K562 (cell line): ENCODE measurements around the gene HOXB6. TPM values are rescaled to one million over a fixed set of nuclear protein-coding genes. Genes with fewer than 3 reads are reported as not detected.

Source experiments
- CHD7 ChIP-seq: fragments of 200-600 bp; sonication (generic); IDR thresholded peaks from one replicate; pipeline ENCODE4 v1.6.1; 2012; ENCODE audit warnings: mild to moderate bottlenecking, low read depth, low read length, inconsistent platforms
- GTF2B ChIP-seq: IDR thresholded peaks from 2 replicates; pipeline ENCODE4 v1.6.1; 2011; ENCODE audit not compliant: insufficient read length; ENCODE audit errors: extremely low read depth
- NCOA1 ChIP-seq: fragments of 450-650 bp; IDR thresholded peaks from 2 replicates; pipeline ENCODE4 v1.6.1; 2016; ENCODE audit warnings: low read depth
- PTTG1 ChIP-seq: fragments of 450-650 bp; IDR thresholded peaks from 2 replicates; pipeline ENCODE4 v1.6.1; 2016; ENCODE audit warnings: low read depth, mild to moderate bottlenecking, missing genetic modification characterization, missing compliant biosample characterization
- SMARCA4 ChIP-seq: fragments of 450-650 bp; IDR thresholded peaks from 2 replicates; pipeline ENCODE4 v1.6.1; 2016
- ZNF318 ChIP-seq, 2 experiments: fragments of 450-650 bp; IDR thresholded peaks; 2 replicates each; pipeline ENCODE4 v1.6.1; 2016; ENCODE audit warnings: mild to moderate bottlenecking in 2 of 2, borderline replicate concordance in 1 of 2, low read depth in 1 of 2, moderate library complexity in 1 of 2
- polyA plus RNA-seq, 8 experiments: library from polyadenylated mRNA; depleted of rRNA in 4 of 8; stranded (reverse) in 5 of 8; unstranded in 3 of 8; fragments of >200 nt; fragmentation: Nextera tagmentation in 2 of 8; fragmentation: Illumina TruSeq in 1 of 8; extraction: Ambion mirVana in 2 of 8; extraction: Trizol in 1 of 8; gene quantifications; 2 replicates each; pipeline versions ENCODE4 v1.2.1 to v1.2.3, GENCODE V29; 2011 to 2014; ENCODE audit warnings: inconsistent platforms in 1 of 8, missing spikeins in 1 of 8
- total RNA-seq, 7 experiments: library from RNA; depleted of rRNA in 6 of 7; stranded (reverse); fragments of >200 nt in 6 of 7; fragmentation: Illumina TruSeq in 2 of 7; extraction: Trizol in 2 of 7; gene quantifications; 2 replicates each; pipeline versions ENCODE4 v1.2.1 to v1.2.3, GENCODE V29; 2011 to 2021; ENCODE audit warnings: low replicate concordance in 1 of 7

Gene HOXB6
- total and polyA plus RNA-seq, 9 of the 15 experiments (the other 6 are each of a cell fraction or from before 2014, with no cell fraction given) = 1.2 to 14.8 (median 4.9) TPM

DNA sequence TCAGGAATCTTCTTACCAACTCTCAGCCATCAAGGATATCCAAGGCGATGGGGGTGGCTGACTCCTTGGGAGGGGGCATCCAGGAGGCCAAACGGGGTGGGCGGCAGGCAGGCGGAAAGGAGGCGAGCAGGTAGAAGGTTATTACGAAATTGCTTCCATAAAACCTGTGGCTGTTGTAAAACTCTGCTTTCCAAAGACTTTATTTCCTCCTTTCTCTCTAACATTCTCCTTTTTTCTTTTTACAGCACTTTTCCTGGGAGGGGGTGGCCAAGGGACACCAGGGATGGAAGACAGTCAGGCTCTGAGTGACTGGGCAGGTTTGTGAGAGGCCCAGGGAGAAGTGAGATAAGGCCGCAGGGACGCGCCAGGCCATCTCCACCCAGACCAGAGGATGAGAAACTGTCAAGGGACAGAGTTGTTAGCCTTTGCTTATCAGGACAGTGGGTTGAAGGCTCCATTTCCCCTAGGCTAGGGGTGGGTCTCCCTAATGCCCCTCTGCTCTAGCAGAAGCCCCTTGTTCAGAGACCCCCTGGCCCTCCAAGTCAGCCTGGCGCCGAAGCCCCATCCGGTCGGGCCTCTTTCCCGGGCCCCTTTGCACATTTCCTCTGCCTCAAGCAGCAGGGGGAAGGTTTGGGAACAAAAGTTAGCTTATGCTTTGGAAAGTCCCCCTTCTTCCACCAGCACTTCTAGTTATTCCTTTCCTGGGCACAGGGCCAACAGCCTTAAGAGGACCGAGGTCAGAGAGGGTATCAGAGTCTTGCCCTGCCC is 26.3 kb upstream of the HOXB6 start (continued):
- TF ChIP-seq ZNF318 (IDR thresholded peaks at IDR 0.05; ENCODE audit: borderline replicate concordance in 1 of 2, low read depth in 1 of 2) = no peak
- TF ChIP-seq PTTG1 (tag) = no peak
- TF ChIP-seq NCOA1 = no peak
- TF ChIP-seq CHD7 = no peak
- TF ChIP-seq SMARCA4 = peak; percentile 90
- peak; percentile 64 for TF ChIP-seq GTF2B
